Left cardiac atrium (tissue), 4 donors: ENCODE data around the gene ZNF292. TPM values are rescaled to one million over a fixed set of nuclear protein-coding genes. Genes with fewer than 3 reads are reported as not detected.
A peak's percentile ranks its signal among the peaks of the same experiment; 100 is the strongest.

ENCODE experiments used
- ATAC-seq, 2 donors: fragments of 200-7000 bp; cut with Tn5 transposase; one replicate each; pipeline ENCODE4 v1.9.1; 2020; ENCODE audit warnings: mild to moderate bottlenecking in 2 of 2, moderate library complexity in 2 of 2
- DNase-seq: peaks from one replicate; pipeline ENCODE4 v3.0.0-alpha.2; 2020
- intact Hi-C, 2 donors: fragments of 100-400 bp; cut with DNase I; formaldehyde crosslinking; loops; one replicate each; pipeline versions ENCODE4 v1.14.1 to v1.15.1; 2022 to 2023
- total RNA-seq, 2 donors: library from RNA; stranded (reverse); fragmentation: NEBNext Ultra II Directional; extraction: Animal tissue kit (Norgen Biotek cat#: 25700); gene quantifications; one replicate each; pipeline ENCODE4 v1.2.1, GENCODE V29; 2021
- donor health status: DM: no; HTN: yes; CAD: no.
- donor health status: DM: no; HTN: yes; CAD: no; lungs with severe emphysema.
- donor health status: DM: yes; HTN: yes; CAD: no.
- donor health status: Dilated cardiomyopathy.

The ZNF292 gene
- total RNA-seq, 2 donors from 2014 or later, result 37.1 to 39.1 TPM

- no peak for ATAC-seq
- DNase-seq, result no peak
- intact Hi-C loops, result no loop called here
These were observed 94.7 kb downstream of the ZNF292 start for GRCh38 chr6:87250019-87250418.

GRCh38 chr6:87251225-87251624, 95.9 kb downstream of the ZNF292 start:
- intact Hi-C loops, result no loop called here
- ATAC-seq (no peak), DNase-seq (no peak)

GRCh38 chr6:87251725-87252124, 96.4 kb downstream of the ZNF292 start:
- intact Hi-C loops, result no loop called here
- DNase-seq, result no peak
- no peak for ATAC-seq

GRCh38 chr6:87257046-87257445, 101.7 kb downstream of the ZNF292 start:
- no peak for ATAC-seq
- intact Hi-C loops, result no loop called here
- no peak for DNase-seq

GRCh38 chr6:87257565-87257964, 102.2 kb downstream of the ZNF292 start:
- DNase-seq, result no peak

GRCh38 chr6:87257975-87258374, 102.6 kb downstream of the ZNF292 start:
- DNase-seq (no peak), ATAC-seq (no peak)
- intact Hi-C loops, result no loop called here

More at GRCh38 chr6:87257565-87257964, 102.2 kb downstream of the ZNF292 start:
- intact Hi-C loops, result no loop called here
- ATAC-seq, result no peak

- intact Hi-C loops, result no loop called here
- ATAC-seq (no peak), DNase-seq (no peak)
These were observed 104.4 kb downstream of the ZNF292 start for GRCh38 chr6:87259791-87260190.

GRCh38 chr6:87261534-87261933, 106.2 kb downstream of the ZNF292 start:
- ATAC-seq (no peak), DNase-seq (no peak)
- intact Hi-C loops, result no loop called here

- no peak for ATAC-seq
- intact Hi-C loops, result no loop called here
- DNase-seq, result no peak
These were observed 109.1 kb downstream of the ZNF292 start for GRCh38 chr6:87264481-87264880.

- intact Hi-C loops, result no loop called here
- DNase-seq (no peak), ATAC-seq (peak; percentile 50 to 90)
These were observed 119.4 kb downstream of the ZNF292 start for GRCh38 chr6:87274660-87275274.

- ATAC-seq, result no peak
- intact Hi-C loops, result no loop called here
- DNase-seq, result no peak
These were observed 121.3 kb downstream of the ZNF292 start for GRCh38 chr6:87276624-87277023.

- no peak for ATAC-seq
- intact Hi-C loops, result no loop called here
These were observed 121.8 kb downstream of the ZNF292 start for GRCh38 chr6:87277123-87277522.

GRCh38 chr6:87279196-87279595, 123.8 kb downstream of the ZNF292 start:
- intact Hi-C loops, result no loop called here
- DNase-seq (no peak), ATAC-seq (no peak)

More at GRCh38 chr6:87277123-87277522, 121.8 kb downstream of the ZNF292 start:
- DNase-seq, result no peak

GRCh38 chr6:87281426-87281825, 126.1 kb downstream of the ZNF292 start:
- peak in 1 of 2 donors; percentile 38 for ATAC-seq

GRCh38 chr6:87282743-87283142, 127.4 kb downstream of the ZNF292 start:
- DNase-seq (no peak), ATAC-seq (no peak)
- intact Hi-C loops, result no loop called here

More at GRCh38 chr6:87281426-87281825, 126.1 kb downstream of the ZNF292 start:
- no peak for DNase-seq
- intact Hi-C loops, result no loop called here

- no peak for DNase-seq
- intact Hi-C loops, result no loop called here
- ATAC-seq, result peak in 1 of 2 donors; percentile 49
These were observed 128.1 kb downstream of the ZNF292 start for GRCh38 chr6:87283461-87283860.

GRCh38 chr6:87287251-87287650, 131.9 kb downstream of the ZNF292 start:
- DNase-seq, result no peak
- intact Hi-C loops, result no loop called here
- ATAC-seq, result no peak

- ATAC-seq (no peak), DNase-seq (no peak)
These were observed 134.2 kb downstream of the ZNF292 start for GRCh38 chr6:87289571-87289970.

GRCh38 chr6:87291883-87292282, 136.5 kb downstream of the ZNF292 start:
- intact Hi-C loops, result no loop called here
- no peak for ATAC-seq

More at GRCh38 chr6:87289571-87289970, 134.2 kb downstream of the ZNF292 start:
- intact Hi-C loops, result no loop called here

GRCh38 chr6:87293526-87293925, 138.2 kb downstream of the ZNF292 start:
- DNase-seq (no peak), ATAC-seq (no peak)
- intact Hi-C loops, result no loop called here

More at GRCh38 chr6:87291883-87292282, 136.5 kb downstream of the ZNF292 start:
- DNase-seq, result no peak

- no peak for DNase-seq
- ATAC-seq, result no peak
- intact Hi-C loops, result no loop called here
These were observed 141.8 kb downstream of the ZNF292 start for GRCh38 chr6:87297119-87297518.
